ENCODE data around the gene FAM162A.

DNA sequence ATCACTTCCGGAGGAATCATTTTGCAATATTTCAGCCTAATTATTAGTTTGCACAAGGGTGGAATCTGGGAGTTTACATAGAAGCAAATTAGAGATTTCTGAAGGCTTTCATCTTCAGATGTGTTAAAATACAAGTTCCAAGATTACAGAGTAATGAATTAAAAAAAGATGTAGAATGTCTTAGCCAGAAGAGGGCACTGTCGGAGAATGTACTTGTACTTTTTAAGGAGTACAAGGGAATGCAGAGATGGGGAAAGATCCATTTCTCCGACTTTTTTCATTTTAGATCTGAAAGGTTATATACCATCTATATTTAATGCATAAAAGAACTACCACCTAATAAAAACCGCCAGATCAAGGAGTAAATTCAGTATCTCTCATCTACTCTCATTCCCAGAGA lies 75.0 kb downstream of the FAM162A start:
- TF ChIP-seq, protein P1, sequence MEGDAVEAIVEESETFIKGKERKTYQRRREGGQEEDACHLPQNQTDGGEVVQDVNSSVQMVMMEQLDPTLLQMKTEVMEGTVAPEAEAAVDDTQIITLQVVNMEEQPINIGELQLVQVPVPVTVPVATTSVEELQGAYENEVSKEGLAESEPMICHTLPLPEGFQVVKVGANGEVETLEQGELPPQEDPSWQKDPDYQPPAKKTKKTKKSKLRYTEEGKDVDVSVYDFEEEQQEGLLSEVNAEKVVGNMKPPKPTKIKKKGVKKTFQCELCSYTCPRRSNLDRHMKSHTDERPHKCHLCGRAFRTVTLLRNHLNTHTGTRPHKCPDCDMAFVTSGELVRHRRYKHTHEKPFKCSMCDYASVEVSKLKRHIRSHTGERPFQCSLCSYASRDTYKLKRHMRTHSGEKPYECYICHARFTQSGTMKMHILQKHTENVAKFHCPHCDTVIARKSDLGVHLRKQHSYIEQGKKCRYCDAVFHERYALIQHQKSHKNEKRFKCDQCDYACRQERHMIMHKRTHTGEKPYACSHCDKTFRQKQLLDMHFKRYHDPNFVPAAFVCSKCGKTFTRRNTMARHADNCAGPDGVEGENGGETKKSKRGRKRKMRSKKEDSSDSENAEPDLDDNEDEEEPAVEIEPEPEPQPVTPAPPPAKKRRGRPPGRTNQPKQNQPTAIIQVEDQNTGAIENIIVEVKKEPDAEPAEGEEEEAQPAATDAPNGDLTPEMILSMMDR (IDR thresholded peaks at IDR 0.05), result peak in 4 of 6 experiments; percentile 19 to 44 (median 40)
- TF ChIP-seq POLR2A (IDR thresholded peaks at IDR 0.05), result no peak

Data from Peyer's patch (tissue), 4 donors.